Liver (tissue), 9 donors: Measurements from ENCODE around the gene MED22. TPM values are rescaled to one million over a fixed set of nuclear protein-coding genes. Genes with fewer than 3 reads are reported as not detected.

Experiments used
- DNase-seq: peaks from one replicate; pipeline ENCODE4 v3.0.0-alpha.2; 2017; ENCODE audit warnings: low spot score
- H3K27ac ChIP-seq, 2 donors: one replicate each; pipeline ENCODE4 v1.7.0; 2013; ENCODE audit warnings: inconsistent platforms in 2 of 2, low read length in 2 of 2, control low read depth in 1 of 2, low read depth in 1 of 2, mild to moderate bottlenecking in 1 of 2
- H3K27me3 ChIP-seq, 4 donors: one replicate each; pipeline versions ENCODE4 v1.6.1 to v1.7.0; 2013; ENCODE audit warnings: low read length in 3 of 4, inconsistent platforms in 1 of 4, mild to moderate bottlenecking in 1 of 4, moderate library complexity in 1 of 4; ENCODE audit not compliant: control insufficient read depth in 4 of 4, insufficient read depth in 4 of 4
- H3K36me3 ChIP-seq, 4 donors: one replicate each; pipeline versions ENCODE4 v1.6.1 to v1.7.0; 2013; ENCODE audit warnings: low read length in 3 of 4, mild to moderate bottlenecking in 3 of 4, low read depth in 1 of 4, moderate library complexity in 1 of 4; ENCODE audit not compliant: control insufficient read depth in 4 of 4, insufficient read depth in 3 of 4
- H3K4me1 ChIP-seq, 4 donors: one replicate each; pipeline versions ENCODE4 v1.6.1 to v1.7.0; 2013; ENCODE audit warnings: low read length in 3 of 4, mild to moderate bottlenecking in 3 of 4, moderate library complexity in 1 of 4; ENCODE audit not compliant: control insufficient read depth in 4 of 4, insufficient read depth in 4 of 4
- H3K4me3 ChIP-seq, 3 donors: one replicate each; pipeline versions ENCODE4 v1.6.1 to v1.7.0; 2013; ENCODE audit warnings: low read length in 3 of 3, control low read depth in 1 of 3, low read depth in 1 of 3, mild to moderate bottlenecking in 1 of 3
- H3K9ac ChIP-seq, 2 donors: one replicate each; pipeline ENCODE4 v1.7.0; 2013; ENCODE audit warnings: low read length in 2 of 2, mild to moderate bottlenecking in 2 of 2, moderate library complexity in 2 of 2, control low read depth in 1 of 2, low read depth in 1 of 2
- H3K9me3 ChIP-seq, 4 donors: one replicate each; pipeline versions ENCODE4 v1.6.1 to v1.7.0; 2013; ENCODE audit warnings: low read length in 3 of 4; ENCODE audit not compliant: control insufficient read depth in 4 of 4
- EGR1 ChIP-seq, 2 donors: IDR thresholded peaks; 2 replicates each; pipeline ENCODE4 v1.6.1; 2016 to 2018; ENCODE audit warnings: antibody characterized with exemption in 2 of 2, low read depth in 2 of 2
- GABPA ChIP-seq, 2 donors: IDR thresholded peaks in 1 of 2; conservative IDR thresholded peaks in 1 of 2; 2 replicates each; pipeline ENCODE4 v1.6.1; 2016; ENCODE audit warnings: antibody characterized with exemption in 2 of 2, mild to moderate bottlenecking in 1 of 2, moderate library complexity in 1 of 2
- HNF4A ChIP-seq, 2 donors: conservative IDR thresholded peaks; 2 replicates each; pipeline ENCODE4 v1.6.1; 2016; ENCODE audit warnings: antibody characterized with exemption in 2 of 2, mild to moderate bottlenecking in 2 of 2
- HNF4G ChIP-seq: IDR thresholded peaks from 2 replicates; pipeline ENCODE4 v1.6.1; 2016; ENCODE audit warnings: antibody characterized with exemption
- JUND ChIP-seq, 2 donors: IDR thresholded peaks; 2 replicates each; pipeline ENCODE4 v1.6.1; 2016; ENCODE audit warnings: antibody characterized with exemption in 2 of 2
- NR2F2 ChIP-seq: IDR thresholded peaks from 2 replicates; pipeline ENCODE4 v1.6.1; 2016; ENCODE audit warnings: antibody characterized with exemption
- RAD21 ChIP-seq, 2 donors: IDR thresholded peaks; 2 replicates each; pipeline ENCODE4 v1.6.1; 2016; ENCODE audit warnings: antibody characterized with exemption in 2 of 2, mild to moderate bottlenecking in 2 of 2
- REST ChIP-seq: IDR thresholded peaks from 2 replicates; pipeline ENCODE4 v1.6.1; 2016; ENCODE audit warnings: antibody characterized with exemption, mild to moderate bottlenecking
- RXRA ChIP-seq, 2 donors: IDR thresholded peaks; 2 replicates each; pipeline ENCODE4 v1.6.1; 2017 to 2018; ENCODE audit warnings: antibody characterized with exemption in 2 of 2, mild to moderate bottlenecking in 1 of 2
- SP1 ChIP-seq: IDR thresholded peaks from 2 replicates; pipeline ENCODE4 v1.6.1; 2018; ENCODE audit warnings: antibody characterized with exemption, mild to moderate bottlenecking
- TAF1 ChIP-seq: conservative IDR thresholded peaks from 2 replicates; pipeline ENCODE4 v1.6.1; 2016; ENCODE audit warnings: antibody characterized with exemption, mild to moderate bottlenecking
- YY1 ChIP-seq: IDR thresholded peaks from 2 replicates; pipeline ENCODE4 v1.6.1; 2016; ENCODE audit warnings: antibody characterized with exemption, mild to moderate bottlenecking
- WGBS: extraction: QIAGEN DNeasy Blood & Tissue Kit; methylation state at CpG from one replicate; pipeline ENCODE4 v1.1.7; 2013; 5-methylcytosine and 5-hydroxymethylcytosine counted together
- polyA plus RNA-seq, 2 donors: library from polyadenylated mRNA; stranded (reverse) in 1 of 2; unstranded in 1 of 2; fragments of 200-250 nt in 1 of 2; fragments of >200 nt in 1 of 2; fragmentation: Nextera tagmentation in 1 of 2; extraction: Ambion mirVana in 1 of 2; gene quantifications; one replicate each; pipeline versions ENCODE4 v1.2.1 to v1.2.3, GENCODE V29; 2013 to 2015
- total RNA-seq, 2 donors: library from RNA; depleted of rRNA; stranded (reverse); fragments of >200 nt; gene quantifications; one replicate each; pipeline ENCODE4 v1.2.3, GENCODE V29; 2014
- TF ChIP-seq, protein P1 (sequence below): fragments of 150-350 bp; IDR thresholded peaks from 2 replicates; pipeline ENCODE4 v1.5.1; 2017; ENCODE audit warnings: improper control_type of control experiment, low read depth, low read length; ENCODE audit not compliant: missing input control
- TF ChIP-seq, protein P2 (sequence below): IDR thresholded peaks from 2 replicates; pipeline ENCODE4 v1.6.1; 2016; ENCODE audit warnings: antibody characterized with exemption
- TF ChIP-seq, protein P3 (sequence below): IDR thresholded peaks from 2 replicates; pipeline ENCODE4 v1.6.1; 2016; ENCODE audit warnings: antibody characterized with exemption
- donor health status: healthy.
- donor health status: healthy.
- donor health status: healthy.
- donor health status: healthy.
- donor health status: healthy.

The MED22 gene
- total and polyA plus RNA-seq, 4 donors, result 3.1 to 10.3 (median 9.9) TPM

DNA sequence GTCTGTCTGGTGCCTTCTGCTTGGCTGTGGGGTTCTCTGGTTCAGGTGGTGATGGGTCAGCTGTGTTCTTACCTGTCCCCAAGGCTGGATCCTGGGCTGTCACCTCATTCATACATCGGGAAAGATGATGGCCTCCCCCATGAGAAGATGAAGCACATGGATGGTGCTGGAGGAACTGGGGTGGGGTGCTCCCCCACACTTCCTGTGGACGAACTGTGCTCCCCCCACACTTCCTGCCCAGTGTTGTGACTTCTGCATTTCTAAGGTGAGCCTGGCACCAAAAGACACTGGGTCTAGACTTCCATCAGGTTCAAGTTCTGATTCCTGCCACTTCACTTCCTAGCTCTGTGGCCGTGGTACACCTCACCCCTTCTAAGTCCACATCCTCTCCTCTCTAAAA is 7.7 kb downstream of the MED22 start (continued):
- TF ChIP-seq, protein P1, sequence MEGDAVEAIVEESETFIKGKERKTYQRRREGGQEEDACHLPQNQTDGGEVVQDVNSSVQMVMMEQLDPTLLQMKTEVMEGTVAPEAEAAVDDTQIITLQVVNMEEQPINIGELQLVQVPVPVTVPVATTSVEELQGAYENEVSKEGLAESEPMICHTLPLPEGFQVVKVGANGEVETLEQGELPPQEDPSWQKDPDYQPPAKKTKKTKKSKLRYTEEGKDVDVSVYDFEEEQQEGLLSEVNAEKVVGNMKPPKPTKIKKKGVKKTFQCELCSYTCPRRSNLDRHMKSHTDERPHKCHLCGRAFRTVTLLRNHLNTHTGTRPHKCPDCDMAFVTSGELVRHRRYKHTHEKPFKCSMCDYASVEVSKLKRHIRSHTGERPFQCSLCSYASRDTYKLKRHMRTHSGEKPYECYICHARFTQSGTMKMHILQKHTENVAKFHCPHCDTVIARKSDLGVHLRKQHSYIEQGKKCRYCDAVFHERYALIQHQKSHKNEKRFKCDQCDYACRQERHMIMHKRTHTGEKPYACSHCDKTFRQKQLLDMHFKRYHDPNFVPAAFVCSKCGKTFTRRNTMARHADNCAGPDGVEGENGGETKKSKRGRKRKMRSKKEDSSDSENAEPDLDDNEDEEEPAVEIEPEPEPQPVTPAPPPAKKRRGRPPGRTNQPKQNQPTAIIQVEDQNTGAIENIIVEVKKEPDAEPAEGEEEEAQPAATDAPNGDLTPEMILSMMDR, result no peak
- TF ChIP-seq HNF4G, result no peak

- peaks cover 0 to 42% (median 13%) of the 10 kb centered on the region in 4 donors for H3K36me3 ChIP-seq
- no peak overlapping the region for H3K9ac ChIP-seq
- no peak overlapping the region for H3K4me3 ChIP-seq
- no peaks in the 10 kb centered on the region for H3K27me3 ChIP-seq
- 88% methylated on average over 5 of the region's 5 CpGs for WGBS
- TF ChIP-seq RXRA (IDR thresholded peaks at IDR 0.05) (no peak), REST (no peak), YY1 (no peak), HNF4G (no peak), SP1 (no peak), EGR1 (IDR thresholded peaks at IDR 0.05; ENCODE audit: low read depth in 2 of 2) (no peak), JUND (IDR thresholded peaks at IDR 0.05) (no peak), TAF1 (no peak), RAD21 (IDR thresholded peaks at IDR 0.05) (no peak), HNF4A (conservative IDR thresholded peaks at IDR 0.05) (no peak), GABPA (IDR thresholded peaks at IDR 0.05 in 1 of 2, conservative IDR thresholded peaks at IDR 0.05 in 1 of 2) (no peak), NR2F2 (no peak)
- TF ChIP-seq, protein P2, sequence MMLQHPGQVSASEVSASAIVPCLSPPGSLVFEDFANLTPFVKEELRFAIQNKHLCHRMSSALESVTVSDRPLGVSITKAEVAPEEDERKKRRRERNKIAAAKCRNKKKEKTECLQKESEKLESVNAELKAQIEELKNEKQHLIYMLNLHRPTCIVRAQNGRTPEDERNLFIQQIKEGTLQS, result no peak
- TF ChIP-seq, protein P3, sequence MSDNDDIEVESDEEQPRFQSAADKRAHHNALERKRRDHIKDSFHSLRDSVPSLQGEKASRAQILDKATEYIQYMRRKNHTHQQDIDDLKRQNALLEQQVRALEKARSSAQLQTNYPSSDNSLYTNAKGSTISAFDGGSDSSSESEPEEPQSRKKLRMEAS, result no peak
- DNase-seq, result no peak
- no peaks in the 10 kb centered on the region for H3K9me3 ChIP-seq
- H3K4me1 ChIP-seq, result peaks cover 0 to 15% (median 12%) of the 10 kb centered on the region in 4 donors
- H3K27ac ChIP-seq, result peak overlapping the region in 1 of 2 donors; percentile 9
Observed at GRCh38 chr9:133339641-133340040, 8.3 kb downstream of the MED22 start.
